Stimulated activated CD8-positive, alpha-beta memory T cell treated with anti-CD3 and anti-CD28 coated beads, Interleukin-15, amount 100 ng/mL, for 48 hours (primary cell): ENCODE measurements around the gene DLGAP1.

Experiments used
- DNase-seq, 2 donors: peaks; one replicate each; pipeline ENCODE4 v3.0.0-alpha.2; 2020; ENCODE audit warnings: low read depth in 2 of 2

The DLGAP1 gene

DNA sequence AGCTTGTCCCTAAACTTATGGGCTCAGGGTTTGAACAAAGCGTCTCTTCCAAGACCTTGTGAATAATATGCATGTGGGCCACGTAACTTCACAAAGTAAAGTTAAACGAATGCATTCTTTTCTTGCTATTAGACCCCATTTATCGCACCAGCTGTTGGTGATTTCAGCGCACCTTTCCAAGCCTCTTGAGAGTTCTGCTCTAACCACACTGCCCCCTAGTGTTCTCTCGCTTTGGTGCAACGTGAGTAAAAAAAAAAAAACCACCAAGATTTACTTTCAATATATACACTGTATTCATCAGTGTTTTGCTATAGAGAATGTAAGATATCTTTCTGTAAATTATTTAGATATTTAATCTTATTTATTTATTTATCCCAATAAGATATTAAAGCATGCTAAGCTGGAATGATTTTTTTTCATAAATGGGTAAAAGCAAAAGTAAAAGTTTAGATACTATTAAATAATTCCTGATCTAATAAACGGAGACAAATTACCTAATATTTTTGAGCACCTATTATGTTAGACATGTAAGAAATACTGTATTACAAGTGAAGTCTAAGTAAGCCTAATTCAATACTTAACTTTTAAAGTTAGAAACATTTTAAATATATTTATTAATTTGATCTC is 459.5 kb downstream of the DLGAP1 start:
- peak; percentile 11 to 20 for DNase-seq

DNA sequence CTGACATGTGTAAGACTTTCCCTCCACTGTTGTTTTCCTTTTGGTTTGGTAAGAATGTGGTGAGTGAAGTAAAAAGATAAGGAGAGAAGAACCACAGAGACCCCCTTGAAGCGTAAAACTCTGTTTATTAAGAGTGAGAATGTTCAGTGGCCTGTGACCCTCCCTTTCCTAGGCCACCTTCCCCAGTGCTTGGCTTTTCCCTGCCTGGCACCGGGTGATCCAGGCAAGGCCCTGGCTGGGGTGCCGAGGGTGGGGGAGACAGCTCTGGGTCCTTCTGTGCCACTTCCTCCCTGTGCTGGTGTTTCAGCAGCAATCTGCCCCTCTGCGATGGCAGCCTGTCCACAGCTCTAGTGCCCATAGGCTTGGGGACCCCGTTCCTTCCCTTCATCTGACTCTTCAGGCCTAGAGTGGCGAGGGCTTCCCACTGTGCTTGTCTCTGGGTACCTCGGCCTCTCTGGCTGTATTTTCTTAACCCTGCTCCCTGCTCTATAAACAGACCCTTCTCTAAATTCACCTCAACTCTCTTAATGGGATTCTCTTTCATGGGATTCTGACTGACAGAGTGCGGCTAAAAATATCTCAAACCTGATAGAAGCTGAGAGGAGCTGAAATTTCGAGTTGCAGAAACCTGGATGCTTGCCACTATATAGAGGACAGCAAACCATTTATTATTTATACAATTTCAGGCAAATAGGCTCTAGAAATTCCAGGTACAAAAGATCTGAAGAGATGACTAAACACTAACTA is 461.0 kb downstream of the DLGAP1 start:
- DNase-seq, result no peak

DNA sequence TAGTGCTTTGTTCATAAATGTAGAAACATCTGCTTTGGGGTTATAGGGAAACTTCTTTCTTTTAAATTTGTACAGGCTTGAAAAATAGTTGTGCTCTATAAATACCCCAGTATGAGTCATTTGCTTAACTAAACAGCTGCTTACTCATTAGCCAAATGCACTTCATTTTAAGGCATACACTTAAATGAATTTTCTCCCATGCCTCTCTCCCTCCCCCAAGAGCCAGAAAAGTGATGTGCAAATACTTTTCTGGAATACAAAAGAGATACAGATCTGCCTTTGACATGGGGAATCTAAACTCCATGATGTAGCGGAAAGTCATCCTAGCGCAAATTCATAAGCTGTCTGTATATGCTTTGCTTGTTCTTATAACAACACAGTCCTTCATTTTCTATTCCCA is 469.4 kb downstream of the DLGAP1 start:
- no peak for DNase-seq

GRCh38 chr18:3985020-3985419 is 470.1 kb downstream of the DLGAP1 start:
- no peak for DNase-seq

DNA sequence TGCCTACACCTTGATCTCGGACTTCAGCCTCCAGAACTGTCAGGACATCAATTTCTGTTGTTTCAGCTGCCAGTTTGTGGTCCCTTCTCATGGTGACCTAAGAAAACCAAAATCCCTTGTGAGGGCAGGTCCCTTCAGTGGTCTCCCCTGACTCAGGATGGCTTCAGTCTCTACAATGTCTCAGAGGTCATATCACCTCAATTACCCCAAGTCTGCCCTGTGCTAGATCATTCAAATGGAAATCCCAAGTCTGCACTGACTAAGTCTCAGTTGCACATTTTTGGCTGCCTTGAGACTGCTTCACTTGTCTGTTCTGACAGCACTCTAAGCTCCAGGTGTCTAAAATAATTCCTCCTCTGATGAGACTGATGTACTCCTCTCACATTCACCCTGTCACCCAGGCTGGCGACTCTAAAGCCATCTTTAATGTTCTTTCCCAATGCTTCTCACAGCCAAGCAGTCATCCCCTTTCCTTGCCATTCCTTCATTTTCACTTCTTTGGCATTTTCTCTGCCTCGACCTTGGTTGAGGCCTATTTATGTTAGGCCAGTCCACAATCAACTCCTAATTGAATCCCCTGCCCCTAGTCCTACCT is 470.8 kb downstream of the DLGAP1 start:
- no peak for DNase-seq

DNA sequence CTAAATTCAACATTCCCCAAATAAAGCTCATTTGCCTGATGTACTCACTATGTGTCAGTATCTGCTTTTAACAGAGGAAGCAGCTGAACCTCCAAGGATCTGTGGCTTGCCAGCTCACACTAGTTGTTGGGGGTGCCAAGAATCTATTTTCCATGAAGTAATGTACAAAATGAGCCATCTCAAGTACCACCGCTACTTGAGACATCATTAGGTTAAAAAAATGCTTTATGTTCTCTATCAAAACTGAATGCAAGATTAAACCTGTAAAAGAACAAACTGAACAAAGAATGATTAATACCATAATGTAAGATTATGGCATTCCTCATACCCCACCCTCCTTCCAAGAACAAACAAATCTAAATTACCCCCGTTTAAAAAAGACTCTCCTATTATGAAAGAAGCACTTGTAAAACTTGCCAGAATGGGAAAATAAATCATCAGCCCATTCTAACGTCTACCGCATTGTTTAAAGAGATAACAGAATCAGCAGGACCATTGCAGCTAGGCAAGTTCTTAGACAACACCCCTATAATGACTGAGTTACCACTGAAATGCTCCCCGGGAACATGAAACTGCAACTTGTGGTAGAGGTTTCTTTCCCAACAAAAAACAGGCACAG is 471.6 kb downstream of the DLGAP1 start:
- no peak for DNase-seq

DNA sequence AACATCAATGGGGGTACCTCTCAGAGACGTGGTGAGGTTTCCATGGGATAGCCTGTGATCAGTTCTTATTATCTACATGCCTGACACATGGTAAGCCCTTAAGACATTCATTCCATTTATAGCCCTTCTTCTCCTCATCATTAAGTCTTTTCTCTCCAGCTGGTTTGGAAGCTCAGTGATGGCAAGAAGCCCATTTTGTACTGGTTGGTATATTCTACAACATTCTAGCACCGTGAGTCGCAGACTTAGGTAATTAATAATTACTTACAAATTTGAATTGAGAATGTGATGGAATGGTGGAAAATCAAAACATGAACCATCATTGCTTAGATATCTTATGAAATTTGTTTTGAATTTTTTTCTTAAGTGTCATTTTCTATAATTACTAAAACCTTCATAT is 472.6 kb downstream of the DLGAP1 start:
- no peak for DNase-seq

DNA sequence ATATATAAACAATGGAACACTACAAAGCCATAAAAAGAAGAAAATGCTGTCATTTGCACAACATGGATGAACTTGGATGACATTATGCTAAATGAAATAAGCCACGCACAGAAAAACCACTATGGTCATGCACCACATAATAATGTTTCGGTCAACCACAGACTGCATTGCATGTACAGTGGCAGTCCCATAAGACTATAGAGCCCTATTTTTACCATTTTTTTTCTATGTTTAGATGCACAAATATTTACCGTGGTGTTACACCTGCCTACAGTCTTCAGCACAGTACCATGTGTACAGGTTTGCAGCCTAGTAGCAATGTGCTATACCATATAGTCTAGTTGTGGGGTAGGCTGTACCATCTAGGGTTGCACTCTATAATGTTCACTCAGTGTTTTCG is 476.1 kb downstream of the DLGAP1 start:
- DNase-seq, result no peak

DNA sequence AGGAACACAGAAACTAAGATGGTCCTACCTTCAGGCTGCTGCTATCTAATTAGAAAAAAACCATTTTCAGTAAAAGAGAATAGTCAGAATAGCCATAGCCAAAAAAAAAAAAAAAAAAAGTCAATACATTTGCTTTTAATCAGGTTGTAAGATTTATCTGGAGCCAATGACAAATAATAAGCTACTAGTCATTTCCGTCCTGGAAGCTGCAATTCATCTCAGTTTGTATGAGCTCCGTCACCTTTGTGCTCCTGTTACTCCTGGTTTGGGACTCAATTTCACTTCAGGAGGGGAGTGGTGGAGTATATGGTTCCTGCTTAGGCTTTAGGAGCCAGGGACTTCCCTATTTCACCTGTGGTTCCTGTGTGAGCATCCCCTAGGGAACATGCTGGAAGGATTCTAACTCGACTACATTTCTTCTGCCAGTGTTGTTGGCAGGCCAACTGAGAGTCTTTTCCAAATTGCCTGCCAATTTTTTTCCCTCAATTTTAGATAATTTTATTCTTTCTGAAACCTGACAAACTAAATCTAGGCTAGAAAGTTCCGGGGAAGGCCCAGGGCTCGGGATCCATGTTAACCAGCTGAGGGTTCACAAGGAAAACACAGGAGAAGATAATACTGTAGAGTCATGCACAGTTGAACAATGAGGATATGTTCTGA is 481.8 kb downstream of the DLGAP1 start:
- no peak for DNase-seq

DNA sequence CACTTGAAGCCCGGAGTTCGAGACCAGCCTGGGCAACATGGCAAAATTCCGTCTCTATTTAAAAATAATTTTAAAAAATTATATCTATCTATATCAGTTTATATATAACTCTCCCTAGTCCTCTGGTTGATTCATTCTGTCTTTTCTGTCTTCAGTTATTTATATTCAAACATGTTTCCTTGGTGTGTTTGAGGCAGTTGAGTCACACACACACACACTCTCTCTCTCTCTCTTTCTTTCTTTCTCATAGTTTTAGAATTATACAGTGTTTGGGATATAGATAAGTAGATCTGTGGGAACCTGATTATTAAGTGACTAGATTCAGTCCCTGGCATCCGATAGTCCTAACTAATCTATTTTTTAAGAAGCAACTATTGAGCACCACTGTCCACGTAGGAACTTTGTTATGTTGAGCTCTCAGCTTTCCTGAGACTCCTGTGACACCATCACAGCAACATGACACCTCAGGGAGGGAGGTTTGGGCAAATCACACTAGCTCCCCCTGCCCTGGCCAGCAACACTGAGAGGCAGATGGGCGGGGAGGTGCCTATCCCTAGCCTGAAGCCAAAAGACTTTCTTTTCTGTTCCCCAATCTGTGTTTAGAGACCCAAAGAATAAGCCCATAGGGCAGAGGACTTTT is 482.7 kb downstream of the DLGAP1 start:
- no peak for DNase-seq

- DNase-seq, result no peak
Measured at GRCh38 chr18:3970929-3971328, 484.2 kb downstream of the DLGAP1 start.

DNA sequence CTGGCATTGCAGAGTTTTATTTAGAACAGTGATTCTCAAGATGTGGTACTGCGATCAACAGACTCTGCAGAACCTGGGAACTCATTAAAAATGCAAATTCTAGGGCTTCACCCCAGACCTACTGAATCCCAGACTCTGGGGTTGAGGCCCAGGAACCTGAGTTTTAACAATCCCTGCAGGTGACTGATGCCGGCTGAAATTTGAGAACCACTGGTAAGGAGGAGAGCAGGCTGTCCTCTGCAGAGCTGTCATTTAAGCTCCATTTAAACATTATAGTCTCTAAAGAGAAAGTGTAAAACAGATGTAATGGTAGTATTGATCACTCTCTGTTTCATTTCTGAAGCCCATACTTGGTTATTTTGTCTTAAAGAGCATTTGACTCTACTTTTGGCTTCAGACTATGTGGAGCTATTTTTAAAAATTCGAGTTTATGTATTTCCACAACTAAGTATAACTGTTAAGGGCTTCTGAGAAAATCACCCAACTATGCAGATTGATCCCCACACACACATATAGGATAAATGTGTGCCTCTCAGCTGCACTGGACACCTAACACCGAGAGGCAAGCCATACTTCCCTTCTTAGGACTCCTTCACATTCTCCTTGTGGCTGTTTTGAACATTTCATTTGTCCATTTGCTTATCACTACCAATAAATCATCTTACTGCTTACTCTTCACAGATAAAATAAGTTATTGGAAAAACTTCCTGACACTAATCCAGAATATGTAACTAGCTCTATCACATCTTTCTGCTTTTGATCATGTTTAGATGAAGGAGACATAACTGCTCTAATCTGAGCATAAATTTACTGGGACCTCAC is 487.5 kb downstream of the DLGAP1 start:
- no peak for DNase-seq

DNA sequence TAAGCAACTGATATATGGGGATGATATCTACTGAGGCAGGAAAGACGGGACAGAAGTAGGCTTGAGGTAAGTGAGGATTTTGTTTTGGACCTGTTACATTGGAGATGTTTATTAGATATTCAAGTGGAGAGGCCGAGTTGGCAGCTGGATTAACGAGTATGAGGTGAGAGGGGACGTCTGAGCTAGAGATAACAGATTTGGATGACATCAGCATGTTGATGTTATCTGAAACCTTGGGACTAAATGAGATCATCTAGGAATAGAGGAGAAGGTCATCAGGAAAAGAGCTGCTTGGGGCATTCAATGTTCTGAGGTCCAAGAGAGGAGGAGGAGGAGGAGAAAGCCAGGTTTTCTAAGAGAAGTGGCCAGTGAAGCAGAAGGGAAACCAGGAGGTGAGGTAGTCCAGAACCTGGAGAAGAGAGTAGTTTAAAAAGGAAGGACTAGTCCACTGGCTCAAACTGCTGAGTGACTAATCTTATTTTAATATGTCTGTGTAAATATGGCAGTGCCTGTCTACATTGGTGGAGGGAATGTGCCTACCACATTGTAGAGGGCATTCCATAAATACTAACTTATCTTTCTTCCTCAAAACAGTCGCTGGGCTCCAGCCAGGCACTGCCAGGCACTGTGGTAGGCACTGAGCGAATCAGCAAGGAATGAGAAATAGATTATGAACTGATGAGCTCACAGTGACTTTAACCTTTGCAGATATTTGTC is 488.3 kb downstream of the DLGAP1 start:
- DNase-seq, result no peak

GRCh38 chr18:3966246-3966641 is 488.9 kb downstream of the DLGAP1 start:
- DNase-seq, result no peak

- DNase-seq, result no peak
Measured at GRCh38 chr18:3960977-3961376, 494.1 kb downstream of the DLGAP1 start.

- DNase-seq, result no peak
Measured at GRCh38 chr18:3960142-3960541, 495.0 kb downstream of the DLGAP1 start.

DNA sequence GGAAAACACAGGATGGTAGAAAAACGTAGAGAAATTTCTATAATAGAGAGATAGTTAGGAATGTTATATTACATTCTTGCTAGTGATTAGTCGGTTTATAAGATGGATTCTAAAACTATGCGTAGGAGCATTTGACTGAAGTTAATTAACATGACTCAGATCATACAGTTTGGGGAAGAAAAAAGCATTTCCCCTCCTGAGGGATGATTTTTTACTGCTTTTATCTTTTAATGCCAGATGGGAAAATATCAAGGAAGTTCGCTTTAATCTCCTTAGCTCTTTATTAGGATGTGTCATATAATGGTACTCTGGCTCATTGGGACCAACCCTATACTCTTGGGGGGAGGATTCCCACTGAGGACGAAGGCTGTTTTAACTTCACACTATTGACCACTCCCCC is 503.1 kb downstream of the DLGAP1 start:
- no peak for DNase-seq

DNA sequence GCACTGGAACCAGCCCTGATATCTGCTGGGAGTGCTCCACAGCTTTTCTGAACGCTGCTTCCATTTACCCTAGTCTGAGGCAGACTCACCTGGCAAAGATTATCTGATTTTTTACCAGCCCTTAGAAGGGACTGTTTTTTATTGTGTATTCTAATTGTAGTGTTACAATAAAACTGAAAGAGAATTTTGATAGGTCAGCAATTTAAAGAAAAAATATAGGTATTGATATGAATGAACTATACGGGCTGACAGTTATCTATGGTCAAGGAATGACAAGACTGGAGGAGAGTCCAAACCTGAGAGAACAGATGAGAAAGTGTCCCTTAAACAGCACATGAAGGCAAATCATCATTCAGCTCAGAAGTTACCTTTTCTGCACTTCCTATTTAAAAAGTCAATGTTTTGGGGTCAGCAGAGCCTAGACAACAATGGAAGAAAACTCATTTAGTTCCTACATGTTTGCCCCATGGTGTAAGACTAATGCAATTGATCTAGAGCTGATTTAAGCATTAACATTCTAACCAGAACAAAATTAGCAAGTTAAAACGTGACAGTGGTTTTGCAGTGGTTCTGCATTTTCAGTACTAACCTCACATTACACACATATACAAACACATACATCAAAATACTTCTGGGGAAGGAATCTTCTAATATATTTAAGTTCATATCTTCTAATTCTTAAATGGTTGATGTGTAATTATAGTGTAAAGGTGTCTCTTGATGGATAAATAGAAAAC is 504.3 kb downstream of the DLGAP1 start:
- DNase-seq, result no peak

DNA sequence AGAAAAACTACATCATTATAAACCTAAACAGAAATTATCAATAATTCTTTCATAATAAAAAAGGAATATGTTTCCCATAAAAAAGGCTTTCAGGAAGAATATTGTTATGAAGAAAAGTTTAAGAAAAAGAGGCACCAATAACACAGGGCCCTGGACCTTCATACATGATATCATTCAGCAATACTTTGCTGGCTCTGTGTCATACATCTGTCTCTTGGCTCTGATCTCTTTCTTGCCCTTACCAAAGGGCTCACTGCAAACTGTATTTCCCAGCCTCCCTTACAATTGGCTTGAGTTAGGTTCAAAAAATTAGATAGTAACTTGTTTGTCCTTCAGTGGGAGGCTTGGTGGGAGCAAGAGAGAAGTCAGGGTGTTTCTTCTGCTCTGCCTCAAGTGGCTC is 506.1 kb downstream of the DLGAP1 start:
- no peak for DNase-seq

DNA sequence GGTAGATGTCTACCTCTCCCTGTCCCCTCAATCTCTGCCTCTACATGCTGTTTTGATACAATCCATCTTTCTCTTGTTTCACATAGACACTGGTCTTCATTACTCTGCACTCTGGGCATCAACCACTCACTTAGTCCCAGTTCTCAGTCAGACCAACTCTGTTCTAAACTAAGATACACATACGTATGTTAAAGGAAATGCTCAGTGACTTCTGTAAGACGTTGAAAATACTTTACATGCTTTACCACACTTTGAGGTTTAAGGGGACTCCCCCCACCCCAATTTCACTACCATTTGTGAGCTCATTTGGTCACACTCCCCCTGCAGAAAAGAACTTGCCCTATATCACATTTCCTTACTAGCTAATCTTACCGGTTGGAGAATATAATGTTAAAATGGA is 507.7 kb downstream of the DLGAP1 start:
- no peak for DNase-seq
